Activated CD8-positive, alpha-beta memory T cell treated with anti-CD3 and anti-CD28 coated beads for 24 hours (primary cell): ENCODE results near the gene LETM1.

Experiments
- DNase-seq: peaks from one replicate; pipeline ENCODE4 v3.0.0-alpha.2; 2020

The LETM1 gene

GRCh38 chr4:1856071-1856942 is at the start of gene LETM1:
Gene LETM1 (minus strand): TSS chr4:1856156. CDS start chr4:1855950, 206 bp downstream.
- DNase-seq = peak; percentile 97

GRCh38 chr4:1904042-1904441 is 48.1 kb upstream of the LETM1 start:
- DNase-seq = no peak

- no peak for DNase-seq
These were observed 47.1 kb upstream of the LETM1 start for GRCh38 chr4:1903035-1903434.

DNA sequence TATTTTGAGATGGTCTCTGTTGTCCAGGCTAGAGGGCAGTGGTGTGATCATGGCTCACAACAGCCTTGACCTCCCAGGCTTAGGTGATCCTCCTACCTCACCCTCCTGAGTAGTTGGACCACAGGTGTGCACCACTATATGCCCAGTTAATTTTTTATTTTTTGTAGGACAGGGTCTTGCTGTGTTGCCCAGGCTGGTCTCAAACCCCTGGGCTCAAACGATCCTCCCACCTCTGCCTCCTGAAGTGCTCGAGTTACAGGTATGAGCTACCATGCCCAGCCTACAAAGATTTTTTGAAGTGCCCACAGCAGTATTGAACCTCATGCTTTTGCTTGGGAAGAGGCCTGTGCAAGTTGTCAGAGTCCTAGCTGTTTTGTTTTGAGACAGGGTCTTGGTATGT is 46.3 kb upstream of the LETM1 start:
- DNase-seq = no peak

DNA sequence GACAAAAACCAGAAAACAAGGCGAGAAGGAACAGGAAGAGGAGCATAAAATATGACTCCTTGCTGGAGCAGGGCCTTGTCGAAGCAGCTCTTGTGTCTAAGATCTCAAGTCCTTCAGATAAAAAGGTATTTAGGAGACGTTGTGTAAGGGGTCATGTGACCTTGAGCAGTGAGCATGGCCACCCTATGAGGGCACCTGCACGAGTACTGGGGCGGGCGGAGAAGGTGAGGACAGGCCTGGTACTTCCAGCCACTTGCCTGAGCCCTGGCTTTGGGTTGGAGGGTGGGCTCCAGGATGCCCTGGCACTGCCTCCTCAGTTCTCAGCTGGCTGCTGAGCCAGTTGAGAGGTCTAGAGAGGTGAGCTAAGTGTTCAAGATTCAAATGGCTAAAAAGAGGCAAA is 45.2 kb upstream of the LETM1 start:
- DNase-seq = no peak

- no peak for DNase-seq
These were observed 44.7 kb upstream of the LETM1 start for GRCh38 chr4:1900624-1901023.

DNA sequence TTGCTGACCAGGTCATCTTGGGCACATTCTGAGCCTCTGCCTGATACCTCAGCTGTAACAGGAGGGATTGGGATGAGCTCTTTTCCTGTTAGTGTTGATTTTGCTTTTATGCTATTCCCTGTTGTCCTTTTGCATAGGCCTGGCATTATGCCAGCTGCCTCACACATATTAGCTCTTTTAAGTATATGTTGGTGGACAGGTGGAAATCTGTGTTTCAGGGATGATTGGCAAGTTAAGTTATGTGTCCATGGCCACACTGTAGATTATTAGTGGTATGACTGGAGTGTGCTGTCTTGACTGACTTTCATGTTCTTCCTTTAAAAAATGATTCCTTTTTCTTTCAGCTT is 44.1 kb upstream of the LETM1 start:
- no peak for DNase-seq

DNA sequence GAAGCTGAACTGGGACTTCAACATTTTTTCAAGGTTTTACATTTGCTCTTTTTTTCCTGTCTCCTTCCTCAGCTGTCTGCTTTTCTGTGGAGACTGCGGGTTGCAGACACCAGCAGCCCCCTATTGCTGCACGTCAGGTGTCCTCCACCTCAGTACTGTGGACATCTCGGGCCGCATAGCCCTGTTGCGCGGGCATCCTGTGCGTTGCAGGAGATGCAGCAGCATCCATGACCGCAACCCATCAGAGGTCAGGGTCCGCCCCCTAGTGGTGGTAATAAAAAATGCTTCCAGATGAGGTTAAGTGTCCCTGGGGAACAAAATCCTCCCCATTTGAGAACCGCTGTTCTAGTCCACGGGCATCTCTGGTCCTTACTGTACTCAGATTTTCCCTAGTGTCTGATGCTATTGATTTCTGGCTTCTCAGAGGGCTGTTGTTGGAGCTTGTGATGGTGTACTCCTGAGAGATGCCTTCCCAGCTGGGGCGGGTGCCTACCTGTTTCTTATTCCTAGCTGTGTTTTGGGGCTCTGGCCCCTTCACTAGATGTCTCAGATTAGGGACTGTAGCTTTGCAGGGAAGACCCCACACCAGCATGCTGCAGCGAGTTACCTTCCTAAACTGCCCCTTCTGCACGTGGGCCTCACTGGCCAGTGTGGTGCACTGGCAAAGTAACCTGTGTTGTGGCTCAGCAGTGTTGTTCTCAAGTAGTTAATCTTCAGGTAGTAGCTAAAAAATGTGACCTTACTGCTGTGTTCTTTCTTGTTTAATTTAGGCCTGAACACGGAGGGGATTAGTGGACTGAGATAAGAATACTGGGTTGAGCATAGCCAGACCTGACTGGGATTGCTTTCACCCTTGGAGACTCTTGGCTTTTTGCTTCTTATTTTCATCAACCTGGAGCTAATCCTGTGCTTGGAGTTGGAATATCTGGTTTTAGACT is 43.5 kb upstream of the LETM1 start:
- DNase-seq = peak; percentile 87

DNA sequence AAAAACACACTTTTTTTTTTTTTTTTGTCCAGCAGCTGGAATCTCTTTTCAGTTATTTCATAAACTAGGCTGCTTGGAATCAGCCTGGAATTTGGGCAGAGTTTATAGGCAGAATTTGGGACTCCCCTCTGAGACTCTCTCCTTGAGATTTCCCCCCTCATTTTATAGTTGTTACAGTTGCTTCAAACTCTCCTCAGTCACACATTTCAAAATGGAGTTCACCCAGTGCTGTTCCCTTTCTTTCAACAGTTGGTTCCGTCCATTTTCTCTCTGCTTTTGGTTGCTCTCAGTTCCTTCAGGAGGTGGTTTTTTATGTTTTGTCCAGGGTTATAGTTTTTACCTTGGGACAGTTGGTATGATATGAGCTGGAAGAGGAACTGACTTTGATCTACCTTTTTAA is 42.7 kb upstream of the LETM1 start:
- DNase-seq = no peak

DNA sequence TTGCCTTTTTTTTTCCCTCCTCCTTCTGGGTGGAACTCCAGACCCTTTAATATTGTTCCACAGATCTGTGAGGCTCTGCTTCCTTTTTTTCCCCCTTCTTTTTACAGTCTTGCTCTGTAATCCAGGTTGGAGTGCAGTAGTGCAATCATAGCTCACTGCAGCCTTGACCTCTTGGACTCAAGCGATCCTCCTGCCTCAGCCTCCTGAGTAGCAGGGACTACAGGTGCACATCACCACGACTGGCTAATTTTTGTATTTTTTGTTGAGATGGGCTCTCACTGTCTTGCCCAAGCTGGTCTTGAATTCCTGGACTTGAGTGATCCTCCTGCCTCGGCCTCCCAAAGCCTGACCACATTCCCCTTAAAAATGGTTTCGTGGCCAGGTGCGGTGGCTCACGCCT is 42.1 kb upstream of the LETM1 start:
- DNase-seq = no peak

DNA sequence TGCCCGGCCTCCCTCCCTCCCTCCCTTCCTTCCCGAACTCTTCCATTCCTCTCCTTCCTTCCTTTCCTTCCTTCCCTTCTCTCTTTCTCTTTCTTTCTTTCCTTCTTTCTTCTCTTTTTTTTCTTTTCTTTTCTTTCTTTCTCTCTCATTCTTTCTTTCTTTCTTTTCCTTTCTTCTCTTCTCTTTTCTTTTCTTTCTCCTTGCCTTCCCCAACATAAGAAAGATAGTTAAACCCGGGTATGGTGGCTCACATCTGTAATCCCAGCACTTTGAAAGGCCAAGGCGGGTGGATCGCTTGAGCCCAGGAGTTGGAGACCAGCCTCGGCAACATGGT is 40.7 kb upstream of the LETM1 start:
- no peak for DNase-seq

DNA sequence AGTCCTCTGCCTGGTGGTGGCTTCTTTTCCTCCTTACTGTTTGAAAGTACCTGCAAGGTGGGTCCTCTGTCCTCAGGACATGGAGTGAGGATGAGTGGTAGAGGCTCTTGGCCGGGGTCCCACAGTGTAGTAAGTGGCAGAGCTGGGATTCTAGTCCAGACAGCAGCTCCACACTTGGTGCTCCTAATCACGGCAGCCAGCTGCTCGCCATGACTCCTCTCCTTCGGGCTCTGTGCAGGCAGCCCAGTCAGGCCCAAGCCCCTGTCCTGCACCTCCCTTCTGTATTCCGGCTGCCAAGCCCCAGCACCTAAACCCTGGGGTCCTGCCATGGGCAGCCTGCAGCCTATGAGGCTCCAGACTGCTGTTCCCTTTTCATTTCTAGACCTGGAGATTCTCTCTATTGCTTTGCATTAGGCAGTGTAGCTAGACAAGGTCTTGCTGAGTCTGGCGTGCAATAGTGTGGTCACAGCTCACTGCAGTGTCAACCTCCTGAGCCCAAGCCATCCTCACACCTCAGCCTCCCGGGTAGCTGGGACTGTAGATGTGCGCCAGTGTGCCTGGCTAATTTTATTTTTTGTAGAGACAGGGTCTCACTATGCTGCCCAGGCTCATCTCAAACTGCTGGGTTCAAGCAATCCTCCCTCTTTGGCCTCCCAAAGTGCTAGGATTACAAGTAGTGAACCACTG is 40.2 kb upstream of the LETM1 start:
- DNase-seq = no peak

DNA sequence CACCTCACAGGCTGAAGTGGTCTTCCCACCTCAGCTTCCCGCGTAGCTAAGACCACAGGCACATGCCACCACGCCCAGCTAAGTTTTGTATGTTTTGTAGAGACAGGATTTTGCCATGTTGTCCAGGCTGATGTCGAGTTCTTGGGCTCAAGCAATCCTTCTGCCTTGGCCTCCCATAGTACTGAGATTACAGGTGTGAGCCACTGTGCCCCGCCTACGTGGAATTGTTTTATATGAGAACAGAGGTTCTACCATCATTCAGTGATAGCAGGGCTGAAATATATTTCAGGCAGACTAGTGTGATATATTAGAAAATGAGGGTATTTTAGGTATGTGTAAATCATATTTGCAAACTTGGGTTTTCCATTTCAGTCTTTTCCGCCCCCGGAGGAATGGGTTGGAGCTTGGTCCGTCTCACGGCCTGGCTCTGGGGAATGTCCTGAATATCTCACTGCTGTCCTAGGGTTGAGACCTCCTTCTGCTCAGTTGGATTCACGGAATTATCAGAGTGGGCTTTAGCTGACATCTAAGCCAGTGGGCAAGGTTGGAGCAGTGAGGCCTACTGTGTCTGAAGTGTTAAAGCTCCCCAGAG is 35.1 kb upstream of the LETM1 start:
- no peak for DNase-seq

- DNase-seq = no peak
These were observed 31.1 kb upstream of the LETM1 start for GRCh38 chr4:1887052-1887451.

- DNase-seq = no peak
These were observed 29.5 kb upstream of the LETM1 start for GRCh38 chr4:1885414-1885813.

DNA sequence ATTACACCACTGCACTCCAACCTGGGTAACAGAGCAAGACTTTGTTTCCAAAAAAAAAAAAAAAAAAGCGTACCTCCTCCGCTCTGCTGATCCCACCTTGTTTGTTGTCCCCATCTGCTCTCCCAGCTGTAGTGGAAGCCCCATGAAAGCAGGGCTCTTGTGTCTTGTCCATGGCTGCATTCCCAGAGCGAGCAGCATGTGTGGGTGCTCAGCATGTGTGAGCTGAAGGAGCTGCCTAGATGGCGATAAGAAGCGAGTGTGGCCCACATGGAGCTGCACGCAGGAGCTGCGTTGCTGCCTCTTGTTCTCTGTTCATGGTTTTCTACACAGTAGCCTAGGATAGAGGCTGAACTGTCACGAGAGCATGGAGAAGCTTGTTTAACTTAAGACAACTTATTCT is 27.6 kb upstream of the LETM1 start:
- no peak for DNase-seq

DNA sequence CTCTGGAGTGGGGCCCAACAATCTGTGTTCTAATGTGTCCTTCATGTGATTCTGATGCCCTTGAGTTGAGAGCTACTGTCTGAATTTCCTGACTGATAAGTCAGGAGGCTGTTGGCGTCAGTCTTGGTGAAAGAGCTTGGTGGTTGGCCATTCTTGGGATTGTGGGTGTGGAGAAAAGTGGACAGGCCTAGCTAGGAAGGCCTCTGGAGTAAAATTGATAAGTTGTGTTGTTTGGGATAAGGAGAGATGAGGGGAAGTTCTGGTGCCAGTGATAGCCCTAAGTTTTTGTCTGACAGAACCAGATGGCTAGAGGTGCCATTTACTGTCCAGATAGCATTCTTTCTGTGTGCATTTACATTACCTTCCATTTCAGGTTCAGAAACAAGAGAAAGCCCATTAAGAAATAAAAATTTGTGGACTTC is 26.9 kb upstream of the LETM1 start:
- DNase-seq = no peak

GRCh38 chr4:1880332-1880731 is 24.4 kb upstream of the LETM1 start:
- DNase-seq = no peak

DNA sequence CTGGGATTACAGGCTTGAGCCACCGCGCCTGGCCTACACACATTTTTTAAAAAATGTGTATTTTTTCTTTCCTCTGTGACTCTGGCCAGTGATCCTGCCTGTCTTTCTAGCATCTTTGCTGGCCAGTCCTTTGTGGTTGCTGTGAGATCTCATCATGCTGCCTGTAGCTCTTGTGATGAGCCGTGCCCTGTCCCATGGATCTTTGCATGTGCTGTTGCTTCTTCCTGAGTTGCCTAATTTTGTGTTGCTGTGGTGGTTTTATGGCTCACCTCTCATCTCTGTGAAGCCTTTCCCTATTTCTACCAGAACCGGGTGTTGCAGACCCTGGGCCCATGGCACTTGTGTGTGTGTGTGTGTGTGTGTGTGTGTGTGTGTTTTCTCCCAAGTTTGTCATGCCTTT is 23.5 kb upstream of the LETM1 start:
- DNase-seq = no peak

GRCh38 chr4:1874201-1874600 is 18.2 kb upstream of the LETM1 start:
- no peak for DNase-seq

DNA sequence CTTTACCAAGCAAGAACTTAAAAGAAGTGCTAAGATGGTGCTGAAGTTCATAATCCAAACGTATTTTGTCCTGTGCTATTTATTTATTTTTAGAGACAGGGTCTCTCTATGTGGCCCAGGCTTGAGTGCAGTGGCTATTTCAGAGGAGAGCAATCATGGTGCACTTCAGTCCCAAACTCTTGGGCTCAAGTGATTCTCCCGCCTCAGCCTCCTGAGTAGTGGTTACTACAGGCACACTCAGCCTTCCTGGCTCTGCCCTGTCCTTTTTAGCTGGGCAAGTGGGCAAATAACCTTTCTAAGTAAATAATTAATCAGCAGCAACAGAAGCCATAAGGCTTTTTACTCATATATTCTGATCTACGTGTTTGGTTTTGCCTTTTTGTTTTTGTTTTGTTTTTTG is 17.8 kb upstream of the LETM1 start:
- DNase-seq = no peak

DNA sequence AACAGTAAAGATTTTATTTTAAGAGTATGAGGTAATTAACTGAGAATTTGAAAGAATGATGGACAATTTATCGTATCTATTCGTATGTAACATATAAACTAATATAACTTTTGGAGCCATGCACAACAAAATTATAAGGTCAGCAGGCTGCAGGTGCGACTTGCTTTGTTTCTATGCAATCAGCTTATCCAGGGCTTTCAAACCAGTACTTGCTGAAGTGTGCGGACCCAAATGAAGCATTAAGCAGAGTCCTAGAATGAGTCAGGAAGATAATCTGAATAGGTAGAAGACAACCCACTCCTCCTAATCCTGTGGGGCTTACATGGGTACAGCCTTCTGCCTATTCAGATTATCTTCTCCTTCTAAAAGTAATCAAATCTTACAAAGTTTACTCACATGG is 17.3 kb upstream of the LETM1 start:
- no peak for DNase-seq

GRCh38 chr4:1872870-1873269 is 16.9 kb upstream of the LETM1 start:
- no peak for DNase-seq
